ENCODE data around the gene FNIP1.
"Not testable (repeated sequence)": the region's sequence is repeated elsewhere in the genome, so short reads cannot be mapped to it uniquely, and the experiment has no call there.

The FNIP1 gene

DNA sequence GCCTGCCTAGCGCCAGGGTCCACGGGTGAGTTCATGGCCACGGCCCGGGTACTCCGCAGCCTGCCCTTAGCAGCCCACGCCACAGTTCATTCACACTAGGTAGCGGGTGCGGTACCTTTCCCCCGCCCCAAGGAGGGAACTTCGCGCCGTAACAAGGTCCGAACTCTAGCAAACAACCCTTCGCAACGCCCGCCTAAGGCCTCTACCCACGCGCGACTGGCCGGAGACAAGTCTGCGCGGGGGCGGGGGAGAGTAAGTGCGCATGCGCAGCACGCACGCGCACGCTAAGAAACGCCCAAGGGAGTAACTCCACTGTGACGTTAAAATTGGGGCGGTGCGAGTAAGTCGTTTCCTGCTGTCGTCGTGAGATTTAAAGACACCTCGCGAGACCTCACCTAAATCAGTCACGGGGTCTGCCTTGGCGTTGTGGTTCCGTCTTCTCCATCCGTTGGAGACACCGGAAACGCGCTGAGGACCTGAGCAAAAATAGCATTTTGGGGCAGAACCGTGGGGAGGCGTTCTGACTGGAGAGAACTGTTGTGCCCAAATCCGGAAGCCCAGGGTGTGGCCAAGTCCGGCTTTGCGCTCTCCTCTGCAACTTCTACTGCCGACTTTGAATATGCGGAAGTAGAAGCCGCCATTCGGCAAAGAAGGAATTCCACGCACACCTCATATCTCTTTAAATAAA lies 161.7 kb downstream of the FNIP1 start, which contains the start of gene RAPGEF6:
Gene RAPGEF6, minus strand, starts transcription at position 234 of the 688 bp plus-strand sequence. Its CDS starts 199 bp downstream, at position 35.
- peak; percentile 90 to 93 for DNase-seq

DNA sequence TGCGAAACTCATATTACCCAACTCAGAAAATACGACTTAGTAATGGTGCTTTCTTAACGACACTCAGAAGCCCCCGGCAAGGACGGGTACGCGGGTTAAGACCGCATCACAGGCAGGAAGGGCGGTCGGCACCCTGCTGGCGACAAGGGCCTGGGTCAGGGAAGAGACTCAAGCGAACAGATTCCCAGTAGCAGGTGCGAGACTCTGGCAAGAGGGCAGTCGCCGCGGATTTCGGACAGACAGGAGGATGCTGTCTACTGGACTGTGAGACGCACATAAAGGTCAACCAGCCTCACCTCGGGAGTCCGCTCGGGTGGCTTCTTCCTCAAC lies 162.2 kb downstream of the FNIP1 start:
- no peak for DNase-seq

GRCh38 chr5:131634238-131634637 lies 162.6 kb downstream of the FNIP1 start:
- DNase-seq: no peak

DNA sequence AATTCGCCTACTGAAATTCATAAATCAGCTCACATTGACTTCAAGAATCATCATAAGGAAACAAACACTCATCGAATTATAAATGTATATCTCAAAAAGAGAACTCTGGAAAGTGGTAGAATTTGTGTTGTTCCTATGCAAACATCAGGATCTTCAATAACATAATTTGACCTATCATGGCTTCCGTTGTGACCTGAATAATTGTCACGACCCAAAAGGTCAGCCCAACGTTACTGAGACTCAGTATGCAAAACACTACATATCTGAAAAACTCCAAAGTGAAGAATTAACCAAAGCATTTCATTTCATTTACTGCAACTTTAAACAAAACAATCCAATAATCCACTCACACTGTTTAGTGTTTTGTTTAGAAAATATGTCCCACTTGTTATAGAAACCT lies 163.0 kb downstream of the FNIP1 start:
- DNase-seq: no peak

- no peak for DNase-seq
Measured at GRCh38 chr5:131630963-131631350, 165.9 kb downstream of the FNIP1 start.

DNA sequence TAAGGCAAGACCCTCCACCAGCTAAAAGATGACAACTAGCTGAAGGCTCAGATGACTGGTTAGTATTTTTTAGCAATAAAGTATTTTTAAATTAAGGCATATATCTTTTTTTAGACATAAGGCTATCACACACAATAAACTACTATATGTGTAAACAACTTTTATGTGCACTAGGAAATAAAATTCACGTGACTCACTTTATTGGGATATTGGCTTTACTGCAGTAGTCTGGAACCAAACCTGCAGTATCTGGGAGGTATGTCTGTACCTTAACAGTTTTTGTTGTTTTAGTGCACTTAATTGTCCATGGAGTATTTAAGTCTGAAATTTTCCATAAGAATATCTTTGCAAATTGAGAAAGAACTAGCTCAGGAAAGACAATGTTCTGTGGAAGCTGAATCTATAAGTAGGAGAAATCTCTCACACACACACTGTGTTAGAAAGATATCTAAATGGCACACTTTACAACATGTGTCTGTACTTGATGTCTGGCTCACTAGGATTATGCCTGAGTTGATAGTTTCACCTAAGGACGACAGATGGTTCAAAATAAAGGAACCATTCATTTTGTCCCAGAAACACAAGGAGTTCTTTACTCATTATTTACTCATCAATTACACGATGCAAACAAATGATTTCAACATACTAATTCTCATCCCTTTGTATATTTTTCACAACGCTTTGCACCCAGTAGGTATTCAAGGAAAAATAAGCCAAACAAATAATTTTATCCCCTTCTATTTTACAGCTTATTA lies 166.4 kb downstream of the FNIP1 start:
- no peak for DNase-seq

- DNase-seq: no peak
Measured at GRCh38 chr5:131628990-131629389, 167.8 kb downstream of the FNIP1 start.

DNA sequence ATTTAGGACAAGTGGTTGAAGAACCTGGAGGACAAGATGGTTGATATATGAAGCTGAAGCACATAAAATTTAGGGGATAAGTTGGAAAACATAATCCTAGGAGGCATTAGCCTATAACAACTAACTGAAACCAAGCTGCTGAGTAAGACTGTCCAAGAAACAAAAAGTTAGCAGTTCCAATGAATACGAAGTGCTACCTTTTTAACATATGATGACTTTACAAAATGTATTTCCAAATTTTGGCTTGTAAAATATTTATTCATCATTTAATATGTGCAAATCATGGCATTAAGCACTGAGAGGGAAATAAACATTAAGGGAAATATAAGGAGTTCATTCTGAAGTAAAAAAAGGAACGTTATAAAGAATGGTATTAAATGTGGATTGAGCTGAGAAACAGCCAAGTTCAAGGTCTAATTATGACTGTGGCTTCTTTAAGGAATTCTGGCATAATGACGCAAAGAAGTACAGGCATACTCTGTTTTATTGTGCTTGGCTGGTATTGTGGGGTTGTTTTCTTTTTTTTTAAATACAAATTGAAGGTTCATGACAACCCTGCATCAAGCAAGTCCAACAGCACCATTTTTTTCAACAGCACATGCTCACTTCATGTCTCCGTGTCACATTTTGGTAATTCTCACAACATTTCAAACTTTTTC lies 169.5 kb downstream of the FNIP1 start:
- no peak for DNase-seq

GRCh38 chr5:131622633-131623032 lies 174.2 kb downstream of the FNIP1 start:
- no peak for DNase-seq

DNA sequence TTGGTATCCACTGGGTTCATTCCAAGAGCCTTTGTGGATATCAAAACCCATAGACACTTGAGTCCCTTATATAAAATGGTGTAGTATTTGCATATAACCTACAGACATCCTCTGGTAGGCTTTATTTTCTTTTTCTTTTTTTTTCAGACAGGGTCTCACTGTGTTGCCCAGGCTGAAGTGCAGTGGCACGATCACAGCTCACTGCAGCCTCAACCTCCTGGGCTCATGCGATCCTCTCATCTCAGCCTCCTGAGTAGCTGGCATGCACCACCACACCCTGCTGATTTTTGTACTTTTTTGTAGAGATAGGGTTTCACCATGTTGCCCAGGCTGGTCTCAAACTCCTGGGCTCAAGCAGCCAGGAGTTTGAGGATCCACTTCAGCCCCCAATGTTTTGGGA lies 175.7 kb downstream of the FNIP1 start:
- DNase-seq: not testable (repeated sequence)

- no peak for DNase-seq
Measured at GRCh38 chr5:131619102-131619501, 177.7 kb downstream of the FNIP1 start.

GRCh38 chr5:131617140-131617822 lies 179.5 kb downstream of the FNIP1 start:
- no peak for DNase-seq

GRCh38 chr5:131615957-131616356 lies 180.9 kb downstream of the FNIP1 start:
- DNase-seq: no peak

DNA sequence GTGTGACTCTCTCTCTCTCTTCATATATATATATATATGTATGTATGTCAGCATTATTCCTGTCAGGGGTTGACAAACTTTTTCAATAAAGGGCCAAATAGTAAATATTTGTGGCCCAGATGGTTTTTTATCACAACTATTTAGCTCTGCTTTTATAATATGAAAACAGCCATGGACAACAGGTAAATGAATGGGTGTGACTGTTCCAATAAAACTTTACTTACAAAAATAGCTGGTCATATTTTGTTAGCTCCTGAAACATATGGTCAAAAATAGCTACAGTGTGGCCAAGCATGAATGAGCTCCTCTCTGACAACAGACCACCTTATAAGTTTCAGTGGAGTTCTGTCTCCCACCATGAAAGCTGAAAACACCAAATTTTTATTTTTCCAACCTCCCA lies 183.4 kb downstream of the FNIP1 start:
- DNase-seq: no peak

DNA sequence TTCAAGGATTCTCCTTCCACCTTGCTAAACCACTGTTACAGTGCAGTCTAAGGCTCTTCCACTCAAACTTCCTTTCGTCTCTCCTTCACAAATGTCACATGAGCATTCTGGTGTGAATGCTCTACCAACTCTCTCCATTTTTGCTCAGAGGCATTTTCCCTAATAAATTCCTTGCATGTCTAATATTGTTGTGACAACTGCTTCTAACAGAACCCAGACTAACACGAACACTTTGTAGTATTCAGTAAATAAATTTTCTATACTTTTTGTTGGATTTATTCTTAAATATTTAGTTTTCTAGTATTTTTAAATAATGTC lies 185.8 kb downstream of the FNIP1 start:
- DNase-seq: no peak

- no peak for DNase-seq
Measured at GRCh38 chr5:131610198-131611063, 186.4 kb downstream of the FNIP1 start.

DNA sequence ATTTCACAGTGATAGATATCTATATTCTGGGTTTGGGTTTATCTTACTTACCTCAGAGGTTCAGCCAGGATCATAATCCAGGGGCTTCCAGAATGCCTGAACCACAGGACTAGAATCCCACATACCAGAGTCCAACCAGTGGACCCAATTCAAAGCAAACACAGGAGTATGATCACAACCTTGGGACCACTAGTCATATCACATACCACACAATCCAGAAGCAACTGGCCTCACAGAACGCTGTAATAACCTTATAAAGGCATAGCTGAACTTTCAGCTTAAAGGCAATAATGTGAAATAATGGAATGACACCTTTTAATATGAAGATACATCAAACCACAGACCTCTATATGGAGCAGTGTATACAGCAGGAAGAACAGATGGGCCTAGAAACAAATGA lies 187.0 kb downstream of the FNIP1 start:
- DNase-seq: no peak

DNA sequence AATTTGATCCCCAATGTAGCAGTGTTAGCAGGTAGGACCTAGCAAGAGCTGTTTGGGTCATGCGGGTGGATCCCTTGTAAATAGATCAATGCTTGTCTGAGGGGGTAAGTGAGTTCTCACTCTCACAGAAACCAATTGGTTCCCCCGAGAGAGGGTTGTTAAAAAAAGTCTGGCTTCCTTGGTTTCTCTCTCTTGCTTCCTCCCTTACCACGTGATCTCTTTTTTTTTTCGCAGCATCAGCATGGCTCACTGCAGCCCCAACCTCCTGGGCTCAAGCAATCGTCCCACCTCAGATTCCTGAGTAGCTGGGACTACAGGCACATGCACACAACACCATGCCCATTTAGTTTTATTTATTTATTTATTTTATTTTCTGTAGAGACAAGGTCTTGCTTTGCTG lies 188.2 kb downstream of the FNIP1 start:
- no peak for DNase-seq

DNA sequence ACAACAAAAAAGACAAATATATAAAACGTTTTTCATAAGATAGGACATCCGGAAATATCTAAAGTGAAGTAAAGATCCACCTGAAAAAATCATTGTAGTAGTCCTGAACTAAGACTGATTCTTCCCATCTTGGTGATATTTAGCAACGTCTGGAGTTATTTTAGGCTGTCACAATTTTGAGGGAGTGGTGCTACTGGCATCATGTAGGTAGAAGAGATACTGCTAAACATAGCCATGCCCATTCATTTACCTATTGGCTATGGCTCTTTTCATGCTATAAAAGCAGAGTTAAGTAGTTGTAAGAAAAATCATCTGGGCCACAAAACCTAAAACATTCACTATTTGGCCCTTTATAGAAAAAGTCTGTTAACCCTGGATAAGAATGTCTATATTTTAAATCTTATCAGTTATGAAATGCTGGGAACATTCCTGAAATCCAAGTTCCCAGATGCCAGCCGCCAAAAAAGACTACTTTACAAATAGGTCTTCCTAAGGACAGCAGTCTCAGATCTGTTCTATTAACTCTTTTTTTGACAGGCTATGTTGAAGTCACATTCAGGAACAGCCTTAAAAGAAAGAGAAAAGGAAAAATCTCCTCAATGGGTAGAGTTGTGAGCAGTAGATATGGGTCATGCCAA lies 188.8 kb downstream of the FNIP1 start:
- no peak for DNase-seq

- no peak for DNase-seq
Measured at GRCh38 chr5:131607418-131607817, 189.4 kb downstream of the FNIP1 start.

DNA sequence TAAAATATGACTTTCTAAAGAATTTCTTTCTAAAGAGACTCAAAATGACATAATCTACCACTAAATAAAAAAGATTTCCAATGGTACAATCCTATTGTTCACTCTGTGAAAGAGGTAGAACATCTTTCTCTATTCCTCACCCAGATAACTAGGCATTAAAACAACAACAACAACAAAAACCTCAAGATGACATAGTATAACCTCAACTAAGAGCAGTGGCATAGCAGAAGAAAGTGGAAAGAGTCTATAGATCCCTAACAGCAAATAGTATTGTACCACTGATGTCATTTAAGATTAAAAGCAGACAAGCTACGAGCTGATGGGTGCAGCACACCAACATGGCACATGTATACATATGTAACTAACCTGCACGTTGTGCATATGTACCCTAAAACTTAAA lies 191.7 kb downstream of the FNIP1 start:
- no peak for DNase-seq

Data from NCI-H187 (cell line).